D721Med (cell line): ENCODE data around the gene CFAP74.

Source experiments
- DNase-seq: peaks from one replicate; pipeline ENCODE4 v3.0.0; 2011; ENCODE audit warnings: low spot score; ENCODE audit not compliant: insufficient read length
- FAIRE-seq: peaks from 2 replicates; lab custom pipeline; 2011; peaks lifted over from hg19 to GRCh38; lab: Jason Lieb, UNC
- TF ChIP-seq, protein P1 (sequence below): IDR thresholded peaks from 2 replicates; pipeline ENCODE4 v1.5.1; 2012; ENCODE audit warnings: mild to moderate bottlenecking, control low read depth; ENCODE audit not compliant: insufficient read depth; ENCODE audit errors: missing control alignments

The CFAP74 gene

DNA sequence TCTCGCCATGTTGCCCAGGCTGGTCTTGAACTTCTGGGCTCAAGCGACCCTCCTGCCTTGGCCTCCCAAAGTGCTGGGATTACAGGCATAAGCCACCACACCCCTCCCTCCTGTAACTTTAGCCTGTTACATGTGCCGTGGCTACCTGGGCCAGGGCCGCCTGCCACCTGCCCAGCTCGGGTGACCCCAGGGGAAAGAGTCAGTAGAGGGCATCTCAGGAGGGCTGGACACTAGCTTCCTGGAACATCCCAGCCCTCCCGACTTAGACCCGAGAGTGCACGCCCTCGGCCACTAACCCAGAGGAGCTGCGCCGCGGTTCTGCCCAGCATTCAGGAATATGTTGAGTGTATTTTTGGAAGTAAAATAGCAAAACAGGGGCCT, 44.1 kb downstream of the CFAP74 start:
- TF ChIP-seq, protein P1, sequence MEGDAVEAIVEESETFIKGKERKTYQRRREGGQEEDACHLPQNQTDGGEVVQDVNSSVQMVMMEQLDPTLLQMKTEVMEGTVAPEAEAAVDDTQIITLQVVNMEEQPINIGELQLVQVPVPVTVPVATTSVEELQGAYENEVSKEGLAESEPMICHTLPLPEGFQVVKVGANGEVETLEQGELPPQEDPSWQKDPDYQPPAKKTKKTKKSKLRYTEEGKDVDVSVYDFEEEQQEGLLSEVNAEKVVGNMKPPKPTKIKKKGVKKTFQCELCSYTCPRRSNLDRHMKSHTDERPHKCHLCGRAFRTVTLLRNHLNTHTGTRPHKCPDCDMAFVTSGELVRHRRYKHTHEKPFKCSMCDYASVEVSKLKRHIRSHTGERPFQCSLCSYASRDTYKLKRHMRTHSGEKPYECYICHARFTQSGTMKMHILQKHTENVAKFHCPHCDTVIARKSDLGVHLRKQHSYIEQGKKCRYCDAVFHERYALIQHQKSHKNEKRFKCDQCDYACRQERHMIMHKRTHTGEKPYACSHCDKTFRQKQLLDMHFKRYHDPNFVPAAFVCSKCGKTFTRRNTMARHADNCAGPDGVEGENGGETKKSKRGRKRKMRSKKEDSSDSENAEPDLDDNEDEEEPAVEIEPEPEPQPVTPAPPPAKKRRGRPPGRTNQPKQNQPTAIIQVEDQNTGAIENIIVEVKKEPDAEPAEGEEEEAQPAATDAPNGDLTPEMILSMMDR = no peak
- DNase-seq (no peak), FAIRE-seq (no peak)

DNA sequence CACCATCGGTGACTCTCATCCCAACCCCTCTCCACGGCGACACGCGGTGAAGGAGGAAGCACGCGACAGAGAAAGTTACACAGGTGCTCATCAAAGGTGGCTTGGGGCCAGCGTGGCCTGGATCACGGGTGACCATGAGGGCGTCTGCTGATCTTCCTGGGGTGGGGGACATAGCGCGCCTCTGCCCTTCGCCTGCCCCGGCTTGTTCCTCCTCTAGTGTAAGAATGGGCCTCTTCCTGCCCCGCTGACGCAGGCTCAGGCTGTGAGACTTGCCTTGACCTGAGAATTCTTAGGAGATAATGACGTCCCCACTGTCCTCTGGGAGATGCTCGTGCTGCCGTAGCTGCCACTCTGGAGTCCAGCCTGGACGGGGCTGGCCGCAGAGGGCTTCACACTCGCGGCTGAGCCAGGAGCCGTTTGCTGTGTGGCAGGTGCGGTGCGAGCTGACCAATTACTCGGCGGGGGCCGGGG, 45.5 kb downstream of the CFAP74 start:
- DNase-seq = no peak
- TF ChIP-seq, protein P1 = no peak
- FAIRE-seq = no peak

DNA sequence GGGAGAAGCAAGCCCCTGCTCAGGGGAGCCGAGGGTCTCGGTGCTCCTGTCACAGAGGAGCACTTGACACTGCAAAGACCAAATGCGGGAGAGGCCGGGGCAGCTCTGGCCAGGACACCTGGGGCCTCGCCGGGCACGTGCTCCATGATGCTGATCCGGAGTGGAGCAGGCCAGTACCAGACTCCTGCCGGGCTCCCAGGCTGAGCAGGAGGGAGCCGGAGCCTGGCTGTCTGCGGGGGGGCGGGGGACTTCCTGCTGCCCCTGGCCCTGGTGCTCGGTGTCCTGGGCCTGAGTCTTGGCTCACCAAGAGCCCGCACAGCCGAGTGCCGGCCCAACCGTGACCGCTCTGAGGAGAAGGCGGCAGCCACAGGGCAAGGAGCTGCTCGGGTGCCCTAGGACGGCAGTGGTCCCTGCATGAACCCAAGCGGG, 46.0 kb downstream of the CFAP74 start:
- TF ChIP-seq, protein P1 = no peak
- DNase-seq (no peak), FAIRE-seq (no peak)

DNA sequence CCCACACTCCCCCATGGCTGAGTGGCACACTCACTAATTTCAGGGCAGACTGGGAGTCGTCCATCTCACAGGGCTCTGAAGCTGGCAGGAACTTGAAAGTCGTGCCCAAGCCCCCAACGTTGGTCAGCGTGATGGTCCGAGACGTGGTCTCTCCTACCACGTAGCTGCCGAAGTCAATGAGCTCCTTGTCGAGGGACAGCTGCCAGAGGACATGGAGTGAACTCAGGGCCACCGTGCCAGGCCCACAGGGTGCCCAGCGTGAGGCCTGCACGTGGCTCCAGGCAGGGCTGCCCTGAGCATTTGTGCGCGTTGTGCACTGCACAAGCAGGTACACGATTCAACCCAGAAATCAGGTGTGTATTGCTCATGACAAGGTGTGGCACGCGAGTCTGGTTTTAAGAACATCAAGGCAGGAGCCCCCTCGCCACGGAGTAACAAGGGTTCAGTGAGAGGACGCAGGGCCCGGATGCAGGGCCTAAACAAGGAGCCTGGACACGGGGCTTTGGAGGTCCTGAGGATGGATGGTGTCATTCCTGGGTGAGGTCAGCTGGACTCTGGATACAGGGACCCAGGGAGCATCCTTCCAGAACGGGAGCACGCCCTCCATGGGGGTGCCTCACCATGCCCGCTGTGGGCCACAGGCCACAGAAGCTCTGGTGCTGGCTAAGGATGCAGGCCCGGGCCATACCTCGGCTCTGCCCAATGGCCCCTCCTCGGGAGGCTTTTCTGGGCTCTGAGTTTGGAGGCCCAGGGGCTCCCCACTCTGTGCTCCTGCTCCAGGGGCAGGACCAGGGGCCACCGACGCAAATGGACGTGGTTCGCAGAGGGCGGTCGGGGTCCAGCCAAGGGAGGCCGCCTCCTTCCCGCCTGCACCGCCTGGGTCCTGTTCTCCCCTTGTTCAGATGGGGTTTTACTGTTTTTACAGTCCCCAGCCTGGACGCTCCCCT, 46.7 kb downstream of the CFAP74 start:
- DNase-seq = no peak
- TF ChIP-seq, protein P1 = no peak
- FAIRE-seq = no peak

DNA sequence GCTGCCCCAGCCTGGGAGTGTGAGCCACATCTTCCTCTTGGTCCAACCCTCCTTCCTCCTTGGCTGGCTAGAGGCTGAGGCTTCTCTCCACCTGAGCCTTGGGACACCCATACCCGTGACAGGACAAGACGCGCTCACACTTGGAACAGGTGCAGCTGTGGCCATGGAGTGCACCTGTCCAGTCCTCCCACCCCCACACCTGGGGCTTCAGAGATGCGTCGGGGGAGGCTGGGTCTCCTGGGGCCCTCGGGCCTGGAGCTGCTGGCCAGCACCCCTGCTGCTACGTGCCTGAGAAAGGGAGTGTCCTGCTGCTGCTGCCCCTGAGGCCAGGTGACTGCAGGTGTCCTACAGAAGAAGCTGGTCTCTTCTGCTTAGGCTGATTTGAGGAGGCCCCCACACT, 47.5 kb downstream of the CFAP74 start:
- DNase-seq = no peak
- TF ChIP-seq, protein P1 = no peak
- no peak for FAIRE-seq

DNA sequence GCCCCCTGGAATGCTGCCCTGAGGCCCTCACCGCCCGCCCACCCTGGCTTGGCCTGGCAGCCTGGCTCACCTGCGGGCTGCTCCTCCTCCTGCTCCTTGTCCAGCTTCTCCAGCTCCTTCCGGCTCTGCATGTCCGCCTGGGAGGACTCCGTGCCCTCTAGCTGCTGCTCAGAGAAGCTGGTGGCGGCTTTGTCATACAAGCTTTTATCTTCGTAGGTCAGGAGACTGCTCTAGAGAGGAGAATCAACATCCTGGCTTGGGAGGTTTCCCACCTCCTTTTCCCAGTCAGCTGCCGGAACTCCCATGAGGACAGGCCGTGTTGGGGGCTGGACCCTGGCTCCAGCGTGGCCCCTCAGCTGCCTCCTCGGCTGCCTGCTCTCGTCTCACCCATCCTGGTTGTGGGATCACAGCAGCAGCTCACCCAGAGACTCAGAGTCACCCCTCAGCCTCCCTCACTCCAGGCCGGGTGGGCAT, 47.9 kb downstream of the CFAP74 start:
- FAIRE-seq (no peak), DNase-seq (no peak)
- TF ChIP-seq, protein P1 = no peak
